PFSK-1 (cell line): Measurements from ENCODE around the gene MYF5. TPM values are rescaled to one million over a fixed set of nuclear protein-coding genes. Genes with fewer than 3 reads are reported as not detected.

ENCODE experiments used
- FOXP2 ChIP-seq: optimal IDR thresholded peaks from 2 replicates; pipeline ENCODE3; 2011; ENCODE audit warnings: borderline replicate concordance, control low read depth, inconsistent platforms; ENCODE audit not compliant: insufficient read depth; ENCODE audit errors: extremely low read length, extremely low read depth
- POLR2AphosphoS5 ChIP-seq: IDR thresholded peaks from 2 replicates; pipeline ENCODE4 v1.6.1; 2012; ENCODE audit warnings: low read depth, mild to moderate bottlenecking, control low read depth, low read length, moderate library complexity
- REST ChIP-seq, 2 experiments: IDR thresholded peaks; 2 replicates each; pipeline versions ENCODE4 v1.6.1 to v1.8.0; 2011 to 2012; ENCODE audit warnings: low read depth in 2 of 2, low read length in 2 of 2, control low read depth in 1 of 2, inconsistent platforms in 1 of 2, mild to moderate bottlenecking in 1 of 2, moderate library complexity in 1 of 2; ENCODE audit not compliant: insufficient read depth in 1 of 2
- SIN3A ChIP-seq: IDR thresholded peaks from 2 replicates; pipeline ENCODE4 v1.6.1; 2012; ENCODE audit warnings: mild to moderate bottlenecking, low read length, moderate library complexity, borderline replicate concordance; ENCODE audit not compliant: insufficient read depth
- TAF1 ChIP-seq: IDR thresholded peaks from 2 replicates; pipeline ENCODE4 v1.6.1; 2012; ENCODE audit warnings: low read length, control low read depth, borderline replicate concordance; ENCODE audit not compliant: insufficient read depth
- polyA plus RNA-seq: library from polyadenylated mRNA; unstranded; fragments of >200 nt; gene quantifications from one replicate; pipeline ENCODE4 v1.2.1, GENCODE V29; 2012; ENCODE audit warnings: low read depth, missing spikeins; ENCODE audit not compliant: insufficient read length

The MYF5 gene
- not detected for polyA plus RNA-seq

- TF ChIP-seq REST (IDR thresholded peaks at IDR 0.05; ENCODE audit: insufficient read depth in 1 of 2, low read depth in 2 of 2, low read length in 2 of 2) (no peak), TAF1 (no peak), SIN3A (no peak), POLR2AphosphoS5 (no peak)
These were observed at the start of gene MYF5 for GRCh38 chr12:80716696-80717469. TSS of gene MYF5 (plus strand) at chr12:80716912. CDS start at chr12:80717064, 152 bp downstream.

- TF ChIP-seq POLR2AphosphoS5 (no peak), TAF1 (no peak), SIN3A (no peak), FOXP2 (no peak), REST (IDR thresholded peaks at IDR 0.05; ENCODE audit: insufficient read depth in 1 of 2, low read depth in 2 of 2, low read length in 2 of 2) (no peak)
These were observed 46.5 kb upstream of the MYF5 start for GRCh38 chr12:80670214-80670613.

- no peak for TF ChIP-seq REST (IDR thresholded peaks at IDR 0.05; ENCODE audit: insufficient read depth in 1 of 2, low read depth in 2 of 2, low read length in 2 of 2)
- TF ChIP-seq SIN3A: no peak
- TF ChIP-seq TAF1: no peak
- TF ChIP-seq POLR2AphosphoS5: no peak
These were observed 39.9 kb upstream of the MYF5 start for GRCh38 chr12:80676856-80677255.

GRCh38 chr12:80677994-80678393 is 38.7 kb upstream of the MYF5 start:
- TF ChIP-seq REST (IDR thresholded peaks at IDR 0.05; ENCODE audit: insufficient read depth in 1 of 2, low read depth in 2 of 2, low read length in 2 of 2): no peak
- no peak for TF ChIP-seq POLR2AphosphoS5
